ENCODE measurements around the gene NTMT2.

DNA sequence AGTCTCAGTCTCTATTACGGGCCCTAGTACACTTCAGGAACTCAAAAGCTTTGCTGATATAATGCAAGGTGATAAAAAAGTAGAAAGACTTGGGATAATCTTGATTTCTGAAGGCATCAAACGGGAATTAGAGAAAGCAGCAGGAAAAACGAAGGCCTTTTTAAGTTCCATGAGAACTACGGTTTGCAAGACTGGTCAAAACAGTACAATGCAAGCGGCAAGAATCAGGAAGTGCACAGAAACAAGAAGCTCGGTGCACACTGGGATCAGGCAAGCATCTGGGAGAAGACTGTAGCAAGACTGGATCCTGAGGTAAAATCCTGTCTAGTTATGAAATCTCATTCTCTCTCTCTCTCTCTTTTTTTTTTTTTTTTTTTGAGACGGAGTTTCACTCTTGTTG is 28.6 kb downstream of the NTMT2 start:
- no peak for TF ChIP-seq SRF (IDR thresholded peaks at IDR 0.05; ENCODE audit: low read depth, low read length)
- TF ChIP-seq BRCA1 (IDR thresholded peaks at IDR 0.05; ENCODE audit: low read depth, low read length), result no peak
- no peak for TF ChIP-seq MAX (IDR thresholded peaks at IDR 0.05)
- no peak for TF ChIP-seq BACH1 (IDR thresholded peaks at IDR 0.05; ENCODE audit: low read length)
- TF ChIP-seq, protein P1, sequence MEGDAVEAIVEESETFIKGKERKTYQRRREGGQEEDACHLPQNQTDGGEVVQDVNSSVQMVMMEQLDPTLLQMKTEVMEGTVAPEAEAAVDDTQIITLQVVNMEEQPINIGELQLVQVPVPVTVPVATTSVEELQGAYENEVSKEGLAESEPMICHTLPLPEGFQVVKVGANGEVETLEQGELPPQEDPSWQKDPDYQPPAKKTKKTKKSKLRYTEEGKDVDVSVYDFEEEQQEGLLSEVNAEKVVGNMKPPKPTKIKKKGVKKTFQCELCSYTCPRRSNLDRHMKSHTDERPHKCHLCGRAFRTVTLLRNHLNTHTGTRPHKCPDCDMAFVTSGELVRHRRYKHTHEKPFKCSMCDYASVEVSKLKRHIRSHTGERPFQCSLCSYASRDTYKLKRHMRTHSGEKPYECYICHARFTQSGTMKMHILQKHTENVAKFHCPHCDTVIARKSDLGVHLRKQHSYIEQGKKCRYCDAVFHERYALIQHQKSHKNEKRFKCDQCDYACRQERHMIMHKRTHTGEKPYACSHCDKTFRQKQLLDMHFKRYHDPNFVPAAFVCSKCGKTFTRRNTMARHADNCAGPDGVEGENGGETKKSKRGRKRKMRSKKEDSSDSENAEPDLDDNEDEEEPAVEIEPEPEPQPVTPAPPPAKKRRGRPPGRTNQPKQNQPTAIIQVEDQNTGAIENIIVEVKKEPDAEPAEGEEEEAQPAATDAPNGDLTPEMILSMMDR (IDR thresholded peaks at IDR 0.05; ENCODE audit: control extremely low read depth in 1 of 3, insufficient read depth in 1 of 3, low read depth in 1 of 3, low read length in 3 of 3), result no peak
- TF ChIP-seq POLR2A (IDR thresholded peaks at IDR 0.05; ENCODE audit: control extremely low read depth in 1 of 2, low read depth in 2 of 2, low read length in 2 of 2), result no peak
- TF ChIP-seq FOSL1 (IDR thresholded peaks at IDR 0.05; ENCODE audit: insufficient read depth, low read depth, low read length), result no peak
- no peak for TF ChIP-seq SIN3A (conservative IDR thresholded peaks at IDR 0.05 in 1 of 2, IDR thresholded peaks at IDR 0.05 in 1 of 2; ENCODE audit: low read depth in 1 of 2, low read length in 2 of 2)
- no peak for TF ChIP-seq TCF12 (IDR thresholded peaks at IDR 0.05; ENCODE audit: low read depth, low read length)
- no peak for TF ChIP-seq TEAD4 (IDR thresholded peaks at IDR 0.05; ENCODE audit: low read depth, low read length)
- no peak for TF ChIP-seq CBX5 (IDR thresholded peaks at IDR 0.05; ENCODE audit: low read depth, low read length)
- TF ChIP-seq RXRA (IDR thresholded peaks at IDR 0.05; ENCODE audit: insufficient read depth, low read depth, low read length), result no peak
- TF ChIP-seq GABPA (IDR thresholded peaks at IDR 0.05; ENCODE audit: borderline replicate concordance, insufficient read depth, low read length), result no peak
